RWPE2 (cell line): ENCODE results near the gene HOXC9.
A peak's percentile ranks its signal among the peaks of the same experiment; 100 is the strongest.

Experiments used
- ATAC-seq: fragments of 200-7000 bp; cut with Tn5 transposase; 3 replicates; pipeline ENCODE4 v1.9.1; 2021; ENCODE audit warnings: low read depth
- DNase-seq: peaks from one replicate; pipeline ENCODE4 v3.0.0-alpha.2; 2020; ENCODE audit warnings: low spot score
- H3K27ac ChIP-seq: fragments of 450-650 bp; 2 replicates; pipeline ENCODE4 v1.5.1; 2017; ENCODE audit warnings: mild to moderate bottlenecking; ENCODE audit not compliant: poor library complexity, severe bottlenecking
- H3K27me3 ChIP-seq: fragments of 250-450 bp; sonication (Bioruptor Pico); 2 replicates; pipeline ENCODE4 v1.5.1; 2021; ENCODE audit warnings: mild to moderate bottlenecking, moderate library complexity; ENCODE audit not compliant: insufficient read depth, poor library complexity, severe bottlenecking
- H3K36me3 ChIP-seq: fragments of 250-450 bp; sonication (Bioruptor Pico); 2 replicates; pipeline ENCODE4 v1.5.1; 2020; ENCODE audit warnings: low read depth, mild to moderate bottlenecking, moderate library complexity
- H3K4me1 ChIP-seq: fragments of 250-450 bp; sonication (Bioruptor Pico); 2 replicates; pipeline ENCODE4 v1.5.1; 2021; ENCODE audit warnings: mild to moderate bottlenecking, moderate library complexity; ENCODE audit not compliant: insufficient read depth, poor library complexity, severe bottlenecking
- H3K4me3 ChIP-seq: fragments of 250-450 bp; sonication (Bioruptor Pico); 2 replicates; pipeline ENCODE4 v1.5.1; 2021; ENCODE audit warnings: mild to moderate bottlenecking, moderate library complexity; ENCODE audit not compliant: severe bottlenecking
- H3K9me3 ChIP-seq: fragments of 250-450 bp; sonication (Bioruptor Pico); 2 replicates; pipeline ENCODE4 v1.5.1; 2021; ENCODE audit warnings: mild to moderate bottlenecking, moderate library complexity; ENCODE audit not compliant: severe bottlenecking
- CTCF ChIP-seq: fragments of 450-650 bp; IDR thresholded peaks from one replicate; pipeline ENCODE4 v1.5.1; 2017; ENCODE audit warnings: mild to moderate bottlenecking, moderate library complexity; ENCODE audit not compliant: poor library complexity, severe bottlenecking

HOXC9 gene

GRCh38 chr12:54031480-54031879 is 31.5 kb downstream of the HOXC9 start:
- ATAC-seq (no peak), DNase-seq (no peak)
- Histone ChIP-seq H3K9me3 (no peaks in the 10 kb centered on the region), H3K27ac (no peak overlapping the region), H3K36me3 (no peaks in the 10 kb centered on the region), H3K27me3 (peaks cover 91% of the 10 kb centered on the region), H3K4me3 (no peak overlapping the region), H3K4me1 (no peaks in the 10 kb centered on the region)
- no peak for TF ChIP-seq CTCF

DNA sequence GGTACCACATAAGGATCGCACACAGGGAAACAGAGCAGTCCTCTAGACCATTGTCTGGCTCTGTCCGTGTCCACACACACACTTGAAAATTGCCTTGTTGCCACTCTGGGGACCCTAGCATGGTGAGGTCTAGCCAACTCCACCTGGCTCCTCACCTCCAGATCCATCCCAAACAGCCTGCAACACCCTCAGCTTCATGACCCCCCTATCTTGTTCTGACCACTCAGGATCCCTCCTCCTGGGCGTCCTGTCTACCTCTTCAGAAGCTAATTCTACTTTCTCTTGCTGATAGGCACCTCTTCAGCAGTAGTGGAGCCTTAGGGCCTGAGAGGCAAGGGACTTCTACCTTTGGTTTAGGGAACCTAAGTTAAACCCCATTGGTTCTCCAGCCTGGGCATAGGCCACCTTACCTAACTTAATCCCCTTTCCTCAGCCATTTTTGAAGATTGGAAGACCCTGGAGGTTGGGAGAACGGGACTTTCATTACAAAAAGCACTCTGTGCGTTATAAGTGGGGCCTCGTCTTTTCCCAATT is 32.2 kb downstream of the HOXC9 start:
- ATAC-seq (no peak), DNase-seq (no peak)
- H3K4me1 ChIP-seq: no peaks in the 10 kb centered on the region
- no peaks in the 10 kb centered on the region for H3K36me3 ChIP-seq
- TF ChIP-seq CTCF: no peak
- H3K27me3 ChIP-seq: peaks cover 84% of the 10 kb centered on the region
- no peaks in the 10 kb centered on the region for H3K9me3 ChIP-seq
- no peak overlapping the region for H3K27ac ChIP-seq
- no peak overlapping the region for H3K4me3 ChIP-seq

GRCh38 chr12:54032627-54033100 is 32.7 kb downstream of the HOXC9 start, which contains the start of gene HOXC5:
TSS of gene HOXC5 (plus strand) at chr12:54033050. CDS start at chr12:54033123, 73 bp downstream.
- H3K27ac ChIP-seq: no peak within 1 kb of the TSS
- peak; percentile 91 for TF ChIP-seq CTCF
- no peaks in the 10 kb centered on the region for H3K4me1 ChIP-seq
- peaks cover 82% of the 10 kb centered on the region for H3K27me3 ChIP-seq
- no peak for DNase-seq
- 0 out of 3 replicates have a peak, but pooled peaks have one; percentile 5 for ATAC-seq
- H3K4me3 ChIP-seq: peak within 1 kb of the TSS; percentile 34
- no peaks in the 10 kb centered on the region for H3K9me3 ChIP-seq
- no peaks in the 10 kb centered on the region for H3K36me3 ChIP-seq

DNA sequence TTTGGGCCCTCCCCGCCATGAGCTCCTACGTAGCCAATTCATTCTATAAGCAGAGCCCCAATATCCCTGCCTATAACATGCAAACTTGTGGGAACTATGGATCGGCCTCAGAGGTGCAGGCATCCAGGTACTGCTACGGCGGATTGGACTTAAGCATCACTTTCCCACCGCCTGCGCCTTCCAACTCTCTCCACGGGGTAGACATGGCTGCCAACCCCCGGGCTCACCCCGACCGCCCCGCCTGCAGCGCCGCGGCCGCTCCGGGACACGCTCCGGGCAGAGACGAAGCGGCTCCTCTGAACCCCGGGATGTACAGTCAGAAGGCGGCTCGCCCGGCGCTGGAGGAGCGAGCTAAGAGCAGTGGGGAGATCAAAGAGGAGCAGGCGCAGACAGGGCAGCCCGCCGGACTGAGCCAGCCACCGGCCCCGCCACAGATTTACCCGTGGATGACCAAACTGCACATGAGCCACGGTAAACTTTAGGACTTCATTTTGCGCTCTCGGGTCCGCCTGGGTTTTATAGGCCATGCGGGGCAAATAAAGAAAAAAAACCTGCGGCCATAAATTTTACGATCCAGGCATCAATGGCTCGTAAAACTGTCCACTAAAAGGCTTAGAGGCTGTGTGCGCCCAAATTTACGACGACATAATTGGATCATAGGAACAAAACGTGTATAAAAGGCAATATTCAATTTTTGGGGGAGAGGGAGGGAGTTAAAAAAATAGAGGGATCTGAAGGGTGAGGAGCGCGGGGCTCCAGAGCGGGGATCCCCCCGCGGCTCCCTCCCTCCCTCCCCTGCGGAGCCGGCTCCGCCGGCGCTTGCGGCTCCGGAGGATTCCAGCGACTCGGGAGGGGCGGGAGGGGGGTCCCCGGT is 33.4 kb downstream of the HOXC9 start:
- Histone ChIP-seq H3K27ac (no peak overlapping the region), H3K36me3 (no peaks in the 10 kb centered on the region), H3K27me3 (peaks cover 82% of the 10 kb centered on the region), H3K4me3 (peak overlapping the region; percentile 34), H3K4me1 (no peaks in the 10 kb centered on the region), H3K9me3 (no peaks in the 10 kb centered on the region)
- TF ChIP-seq CTCF: no peak
- ATAC-seq: peak; percentile 63
- no peak for DNase-seq
